Measurements from ENCODE around the gene PLEKHJ1.
"Not testable (repeated sequence)": the region's sequence is repeated elsewhere in the genome, so short reads cannot be mapped to it uniquely, and the experiment has no call there.

The PLEKHJ1 gene

GRCh38 chr19:2219726-2220125, 16.4 kb downstream of the PLEKHJ1 start:
- DNase-seq (ENCODE audit: low read depth): no peak

- no peak for DNase-seq (ENCODE audit: low read depth)
These were observed 18.5 kb downstream of the PLEKHJ1 start for GRCh38 chr19:2217591-2217990.

- DNase-seq (ENCODE audit: low read depth): no peak
These were observed 19.5 kb downstream of the PLEKHJ1 start for GRCh38 chr19:2216361-2217225.

DNA sequence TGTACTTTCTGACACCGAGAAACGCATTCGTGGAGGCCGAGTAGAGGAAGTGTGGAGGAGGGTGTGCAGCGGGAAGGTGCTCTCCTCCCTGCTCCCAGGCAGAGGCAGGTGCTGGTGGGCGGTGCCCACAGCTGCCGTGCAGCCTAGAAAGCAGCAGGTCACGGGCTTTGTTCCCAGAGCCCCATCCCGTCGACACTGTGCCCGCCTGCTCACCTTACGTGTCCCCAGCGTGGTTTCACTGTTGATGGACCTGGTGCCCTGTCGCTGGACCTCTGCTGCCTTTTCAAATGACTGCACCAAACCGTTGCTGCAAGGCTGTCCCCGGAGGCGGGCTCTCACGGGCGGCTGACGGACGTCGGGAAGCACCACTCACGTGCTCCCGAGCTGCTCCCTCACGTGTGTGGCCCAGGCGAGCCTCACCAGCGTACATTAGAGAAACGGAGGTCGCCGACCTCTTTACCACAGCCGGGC, 20.8 kb downstream of the PLEKHJ1 start:
- no peak for DNase-seq (ENCODE audit: low read depth)

- DNase-seq (ENCODE audit: low read depth): no peak
These were observed 21.9 kb downstream of the PLEKHJ1 start for GRCh38 chr19:2214251-2214650.

- DNase-seq (ENCODE audit: low read depth): no peak
These were observed 22.3 kb downstream of the PLEKHJ1 start for GRCh38 chr19:2213799-2214198.

DNA sequence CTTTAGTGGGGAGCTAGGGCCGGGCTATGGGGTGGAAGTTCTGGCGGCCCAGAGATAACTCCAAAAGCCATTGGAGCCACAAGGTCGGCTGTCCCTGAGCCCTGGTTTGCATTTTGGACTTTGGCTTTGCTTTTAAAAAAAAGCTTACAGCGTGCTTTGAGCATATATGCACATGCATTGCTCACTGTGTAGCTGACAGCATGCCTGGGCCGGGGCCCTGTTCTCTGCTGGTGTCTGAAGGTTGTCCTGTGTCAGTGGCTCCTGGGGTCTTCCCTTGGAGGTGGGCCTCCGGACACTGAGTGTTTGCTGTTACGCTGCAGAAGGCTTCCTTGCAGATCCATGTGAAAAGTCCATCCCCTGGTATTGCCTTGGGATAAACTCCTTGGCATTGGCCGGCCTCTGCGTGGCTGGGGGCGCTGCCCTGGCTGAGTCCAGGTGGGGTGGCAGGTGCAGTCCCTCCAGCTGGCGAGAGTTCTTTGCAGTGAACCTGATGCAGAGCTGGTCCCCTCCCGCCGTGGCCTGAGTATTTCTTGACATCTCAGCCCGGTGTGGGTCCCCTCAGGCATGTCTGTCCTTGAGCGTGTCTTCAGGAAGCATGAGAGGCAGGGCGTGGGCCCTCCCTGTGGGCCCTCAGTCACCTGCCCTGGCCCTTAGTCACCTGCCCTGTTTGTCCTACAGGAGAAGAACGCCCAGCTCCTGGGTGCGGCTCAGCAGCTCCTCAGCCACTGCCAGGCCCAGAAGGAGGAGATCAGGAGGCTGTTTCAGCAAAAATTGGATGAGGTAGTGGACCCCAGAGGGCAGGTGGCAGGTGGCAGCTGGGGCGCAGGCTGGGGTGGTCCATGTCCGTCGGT, 23.0 kb downstream of the PLEKHJ1 start:
- DNase-seq (ENCODE audit: low read depth): no peak

GRCh38 chr19:2210987-2211740, 25.0 kb downstream of the PLEKHJ1 start:
- no peak for DNase-seq (ENCODE audit: low read depth)

- no peak for DNase-seq (ENCODE audit: low read depth)
These were observed 25.9 kb downstream of the PLEKHJ1 start for GRCh38 chr19:2210206-2210605.

DNA sequence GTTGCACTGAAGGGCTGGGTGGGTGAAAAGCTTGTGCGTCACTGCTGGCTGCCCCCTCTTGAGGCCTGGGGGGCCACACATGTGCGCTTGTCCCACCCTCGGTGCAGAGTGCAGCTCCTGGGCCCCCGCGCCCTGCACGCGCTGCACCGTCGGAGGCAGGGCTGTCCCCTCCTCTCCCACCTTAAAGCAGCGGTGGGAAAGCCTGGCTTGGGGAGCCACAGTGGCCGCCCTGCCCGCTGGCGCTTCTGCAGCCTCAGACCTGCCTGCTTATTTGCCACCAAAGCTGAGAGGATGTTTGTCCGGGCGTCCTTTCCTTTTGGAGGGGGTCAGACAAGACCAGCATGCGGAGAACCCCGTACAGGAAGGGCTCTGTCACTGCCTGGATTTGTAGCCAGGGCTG, 26.7 kb downstream of the PLEKHJ1 start:
- no peak for DNase-seq (ENCODE audit: low read depth)

- DNase-seq (ENCODE audit: low read depth): no peak
These were observed 27.2 kb downstream of the PLEKHJ1 start for GRCh38 chr19:2208975-2209374.

GRCh38 chr19:2207991-2208860, 27.9 kb downstream of the PLEKHJ1 start:
- DNase-seq (ENCODE audit: low read depth): no peak

- DNase-seq (ENCODE audit: low read depth): no peak
These were observed 29.1 kb downstream of the PLEKHJ1 start for GRCh38 chr19:2207008-2207407.

DNA sequence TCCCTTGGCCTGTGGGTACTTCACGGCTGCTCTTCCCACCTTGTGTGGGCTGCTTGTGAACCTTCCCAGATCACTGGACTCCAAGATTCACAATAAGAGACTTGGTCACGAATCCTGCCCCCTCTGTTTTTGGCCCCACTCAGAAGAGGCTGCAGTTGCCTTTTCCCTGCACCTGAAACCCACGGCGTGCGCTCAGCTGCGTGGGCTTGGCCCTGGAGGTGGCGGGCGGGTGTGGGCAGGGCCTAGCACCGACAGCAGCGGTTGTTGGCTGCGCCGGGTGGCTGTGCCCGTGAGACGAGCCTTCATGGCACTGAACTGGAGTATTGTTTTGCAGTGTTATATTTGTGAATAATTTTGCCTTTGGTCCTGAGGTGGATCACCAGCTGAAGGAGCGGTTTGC, 33.8 kb downstream of the PLEKHJ1 start:
- DNase-seq (ENCODE audit: low read depth): no peak

GRCh38 chr19:2201473-2202148, 34.5 kb downstream of the PLEKHJ1 start:
- DNase-seq (ENCODE audit: low read depth): no peak

DNA sequence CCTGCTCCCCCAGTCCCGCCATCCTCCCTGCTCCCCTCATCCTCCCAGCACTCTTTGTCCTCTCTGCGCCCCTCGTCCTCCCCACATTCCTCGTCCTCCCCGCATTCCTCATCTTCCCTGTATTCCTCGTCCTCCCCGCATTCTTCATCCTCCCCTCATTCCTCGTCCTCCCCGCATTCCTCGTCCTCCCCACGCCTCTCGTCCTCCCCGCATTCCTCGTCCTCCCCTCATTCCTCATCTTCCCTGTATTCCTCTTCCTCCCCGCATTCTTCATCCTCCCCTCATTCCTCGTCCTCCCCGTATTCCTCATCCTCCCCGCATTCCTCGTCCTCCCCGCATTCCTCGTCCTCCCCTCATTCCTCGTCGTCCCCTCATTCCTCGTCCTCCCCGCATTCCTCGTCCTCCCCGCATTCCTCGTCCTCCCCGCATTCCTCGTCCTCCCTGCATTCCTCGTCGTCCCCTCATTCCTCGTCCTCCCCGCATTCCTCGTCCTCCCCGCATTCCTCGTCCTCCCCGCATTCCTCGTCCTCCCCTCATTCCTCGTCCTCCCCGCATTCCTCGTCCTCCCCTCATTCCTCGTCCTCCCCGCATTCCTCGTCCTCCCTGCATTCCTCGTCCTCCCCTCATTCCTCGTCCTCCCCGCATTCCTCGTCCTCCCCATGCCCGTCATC, 35.4 kb downstream of the PLEKHJ1 start:
- not testable (repeated sequence) for DNase-seq (ENCODE audit: low read depth)

- DNase-seq (ENCODE audit: low read depth): no peak
These were observed 36.1 kb downstream of the PLEKHJ1 start for GRCh38 chr19:2199861-2200623.

- DNase-seq (ENCODE audit: low read depth): no peak
These were observed 36.9 kb downstream of the PLEKHJ1 start for GRCh38 chr19:2199215-2199614.

GRCh38 chr19:2198317-2198716, 37.8 kb downstream of the PLEKHJ1 start:
- no peak for DNase-seq (ENCODE audit: low read depth)

All from T-helper 22 cell (primary cell).